B cell (primary cell): ENCODE results near the gene PRKCA.

Experiments used
- EZH2 ChIP-seq: IDR thresholded peaks from 2 replicates; pipeline ENCODE4 v1.6.1; 2012; ENCODE audit warnings: borderline replicate concordance, low read depth, mild to moderate bottlenecking, moderate library complexity, low read length; ENCODE audit not compliant: insufficient read depth, poor library complexity, severe bottlenecking
- TF ChIP-seq, protein P1 (sequence below): fragments of 200-600 bp; IDR thresholded peaks from one replicate; pipeline ENCODE4 v1.8.0; 2022; ENCODE audit warnings: antibody characterized with exemption, mild to moderate bottlenecking

DNA sequence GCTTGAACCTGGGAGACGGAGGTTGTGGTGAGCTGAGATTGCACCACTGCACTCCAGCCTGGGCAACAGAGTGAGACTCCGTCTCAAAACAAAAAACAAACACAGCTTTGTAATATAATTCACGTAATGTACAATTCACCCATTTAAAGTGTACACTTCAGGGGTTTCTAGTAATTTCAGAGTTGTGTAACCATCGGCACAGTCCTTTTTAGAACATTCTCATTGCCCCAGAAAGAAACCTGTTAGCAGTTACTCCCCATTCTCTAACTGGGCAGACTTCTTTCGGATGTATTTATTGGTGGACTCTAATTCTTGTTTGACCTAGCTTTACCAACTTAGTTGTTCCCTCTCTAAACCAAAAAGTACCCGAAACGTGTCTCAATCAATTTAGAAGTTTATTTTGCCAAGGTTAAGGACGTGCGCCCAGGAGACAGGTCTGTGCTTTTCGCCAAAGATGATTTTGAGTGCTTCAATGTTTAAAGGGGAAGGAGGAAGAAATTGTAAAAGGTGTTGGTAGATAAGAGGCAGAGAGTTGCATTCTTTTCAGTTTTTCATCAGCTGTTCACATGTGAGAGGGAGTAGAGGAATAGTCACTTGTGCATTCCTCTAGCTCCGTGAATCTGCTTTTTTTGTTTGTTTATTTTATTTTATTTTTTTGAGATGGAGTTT, 175.3 kb downstream of the PRKCA start:
- TF ChIP-seq, protein P1, sequence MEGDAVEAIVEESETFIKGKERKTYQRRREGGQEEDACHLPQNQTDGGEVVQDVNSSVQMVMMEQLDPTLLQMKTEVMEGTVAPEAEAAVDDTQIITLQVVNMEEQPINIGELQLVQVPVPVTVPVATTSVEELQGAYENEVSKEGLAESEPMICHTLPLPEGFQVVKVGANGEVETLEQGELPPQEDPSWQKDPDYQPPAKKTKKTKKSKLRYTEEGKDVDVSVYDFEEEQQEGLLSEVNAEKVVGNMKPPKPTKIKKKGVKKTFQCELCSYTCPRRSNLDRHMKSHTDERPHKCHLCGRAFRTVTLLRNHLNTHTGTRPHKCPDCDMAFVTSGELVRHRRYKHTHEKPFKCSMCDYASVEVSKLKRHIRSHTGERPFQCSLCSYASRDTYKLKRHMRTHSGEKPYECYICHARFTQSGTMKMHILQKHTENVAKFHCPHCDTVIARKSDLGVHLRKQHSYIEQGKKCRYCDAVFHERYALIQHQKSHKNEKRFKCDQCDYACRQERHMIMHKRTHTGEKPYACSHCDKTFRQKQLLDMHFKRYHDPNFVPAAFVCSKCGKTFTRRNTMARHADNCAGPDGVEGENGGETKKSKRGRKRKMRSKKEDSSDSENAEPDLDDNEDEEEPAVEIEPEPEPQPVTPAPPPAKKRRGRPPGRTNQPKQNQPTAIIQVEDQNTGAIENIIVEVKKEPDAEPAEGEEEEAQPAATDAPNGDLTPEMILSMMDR: no peak
- TF ChIP-seq EZH2: no peak
